Epidermal melanocyte (primary cell): ENCODE data around the gene CACNG8.
"Not testable (repeated sequence)": the region's sequence is repeated elsewhere in the genome, so short reads cannot be mapped to it uniquely, and the experiment has no call there.

ENCODE experiments used
- DNase-seq: peaks from one replicate; pipeline ENCODE4 v3.0.0; 2011; ENCODE audit warnings: low spot score; ENCODE audit not compliant: insufficient read length

Gene CACNG8

GRCh38 chr19:54030895-54031586, 68.3 kb downstream of the CACNG8 start:
- no peak for DNase-seq

GRCh38 chr19:54035215-54036178, 72.8 kb downstream of the CACNG8 start:
- peak; percentile 53 for DNase-seq

GRCh38 chr19:54036542-54036941, 73.8 kb downstream of the CACNG8 start:
- not testable (repeated sequence) for DNase-seq
